ELR (cell line): ENCODE data around the gene TRAK1.
A peak's percentile ranks its signal among the peaks of the same experiment; 100 is the strongest.

ENCODE experiments used
- DNase-seq: peaks from one replicate; pipeline ENCODE4 v3.0.0-alpha.2; 2015; ENCODE audit warnings: low read depth

TRAK1 gene

DNA sequence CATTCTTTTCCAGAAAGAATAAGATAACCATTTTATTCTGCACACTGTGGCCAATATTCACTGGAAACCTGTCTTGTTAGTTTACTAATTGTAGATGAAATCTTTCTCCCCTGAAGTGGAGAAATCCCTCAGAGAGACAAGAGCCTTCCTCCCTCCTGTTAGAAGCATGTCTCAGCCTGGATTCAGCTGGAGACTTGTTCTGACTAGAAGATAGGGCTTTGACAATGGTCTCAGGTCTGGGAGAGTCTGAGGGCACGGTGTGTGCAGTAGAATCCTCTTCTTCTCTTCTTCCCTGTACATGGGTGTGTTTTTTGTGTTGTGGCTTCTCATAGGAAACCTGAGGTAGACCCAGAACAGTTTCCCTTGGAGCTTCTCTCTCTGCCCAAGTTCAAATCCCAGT, 154.9 kb downstream of the TRAK1 start:
- DNase-seq = no peak

DNA sequence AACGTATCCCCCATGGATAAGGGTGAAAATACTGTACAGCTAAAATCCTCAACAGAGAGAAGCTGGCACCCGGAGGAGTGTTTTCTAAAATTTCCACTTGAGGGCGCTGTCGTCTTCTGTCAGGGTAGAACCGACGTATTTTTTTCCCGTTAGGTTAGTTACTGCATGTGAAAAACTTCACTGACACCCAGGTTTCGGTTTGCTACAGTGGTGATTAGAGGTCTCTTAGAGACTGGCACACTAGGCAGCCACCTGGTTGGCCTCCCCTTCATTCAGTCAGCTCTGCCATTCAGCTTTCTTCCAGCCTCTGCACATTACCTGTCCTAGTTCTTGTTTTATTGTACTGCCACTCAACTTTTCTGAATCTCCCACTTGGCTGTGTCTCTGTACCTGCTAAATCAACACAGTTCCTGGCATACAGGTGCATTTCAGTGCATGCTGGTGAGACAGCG, 156.4 kb downstream of the TRAK1 start:
- DNase-seq = peak; percentile 72

DNA sequence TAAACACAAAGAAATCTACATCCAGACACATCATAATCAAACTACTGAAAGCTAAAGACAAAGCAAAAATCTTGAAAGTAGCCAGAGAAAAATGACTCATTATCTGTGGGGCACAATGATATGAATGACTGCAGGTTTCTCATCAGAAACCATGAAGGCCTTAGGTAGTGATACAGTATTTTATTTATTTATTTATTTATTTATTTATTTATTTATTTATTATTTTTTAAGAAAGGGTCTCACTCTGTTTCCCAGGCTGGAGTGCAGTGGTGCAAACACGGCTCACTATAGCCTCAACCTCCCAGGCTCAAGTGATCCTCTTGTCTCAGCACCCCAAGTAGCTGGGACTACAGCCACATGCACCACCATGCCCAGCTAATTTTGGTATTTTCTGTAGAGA, 159.6 kb downstream of the TRAK1 start:
- DNase-seq = no peak

DNA sequence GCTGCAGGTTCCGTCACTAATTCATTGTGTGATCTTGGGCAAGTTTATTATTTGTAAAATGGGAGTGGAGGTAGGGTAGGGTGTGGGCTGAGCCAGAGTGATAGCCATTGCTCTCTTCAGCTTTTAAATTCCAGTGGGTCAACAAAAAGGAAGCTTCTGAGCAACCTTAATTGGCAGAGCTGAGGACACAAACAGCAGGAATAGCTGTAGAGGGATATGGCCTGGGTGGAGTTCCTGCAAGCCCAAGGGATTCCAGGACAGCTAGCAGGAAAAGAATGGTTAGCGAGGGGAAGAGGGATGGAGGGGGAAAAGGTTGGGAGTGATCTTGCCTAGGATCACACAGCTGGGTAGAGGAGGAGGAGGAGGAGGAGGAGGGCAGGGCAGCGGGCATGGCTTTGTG, 163.4 kb downstream of the TRAK1 start:
- no peak for DNase-seq

DNA sequence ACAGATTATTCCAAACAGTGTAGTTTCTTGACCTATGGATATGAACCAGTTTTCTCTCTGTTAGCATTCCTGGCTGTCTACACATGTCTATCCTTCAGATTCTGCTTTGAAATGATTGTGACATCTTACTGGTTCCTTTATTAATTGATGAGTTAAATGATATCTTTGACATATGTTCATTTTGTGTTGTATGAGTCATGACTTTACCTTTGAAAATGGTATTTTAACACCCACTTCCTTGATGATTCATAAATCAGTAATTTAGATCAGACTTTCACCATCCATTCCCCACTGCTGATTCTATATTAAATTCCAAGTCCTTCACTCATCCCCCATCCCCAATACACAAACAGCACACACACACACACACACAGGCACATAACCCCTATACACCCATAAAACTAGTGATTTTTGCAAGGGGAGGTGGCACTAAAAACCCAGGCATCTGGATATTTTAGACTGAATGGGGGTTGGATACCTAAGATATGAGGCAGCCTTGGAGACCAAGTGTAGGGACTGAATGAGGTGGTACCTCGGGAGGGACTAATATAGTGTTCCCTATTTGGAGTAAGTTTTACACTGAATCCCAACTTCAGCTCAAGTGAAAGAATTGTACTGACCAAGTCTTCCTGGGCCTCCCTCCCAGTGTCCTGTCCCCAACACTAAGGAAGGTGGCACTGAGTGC, 165.1 kb downstream of the TRAK1 start:
- peak; percentile 89 for DNase-seq

DNA sequence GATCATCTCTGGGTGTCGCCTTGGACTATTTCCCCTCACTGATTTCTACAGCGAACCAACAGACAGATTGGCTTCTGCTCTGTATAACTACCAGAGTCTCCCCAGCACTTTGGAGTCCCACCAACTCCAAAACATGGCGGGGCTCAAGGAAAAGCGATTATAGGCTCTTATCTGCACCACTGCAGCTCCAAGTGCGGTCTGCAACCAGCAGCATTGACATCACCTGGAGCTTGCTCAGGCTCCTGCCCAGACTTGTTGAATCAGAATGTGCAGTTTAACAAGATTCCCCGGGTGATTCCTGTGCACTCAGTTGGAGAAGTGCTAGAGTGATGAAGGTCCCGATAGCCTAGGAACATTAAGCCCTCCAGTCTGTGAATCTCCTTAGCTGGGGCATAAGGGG, 165.8 kb downstream of the TRAK1 start:
- no peak for DNase-seq

DNA sequence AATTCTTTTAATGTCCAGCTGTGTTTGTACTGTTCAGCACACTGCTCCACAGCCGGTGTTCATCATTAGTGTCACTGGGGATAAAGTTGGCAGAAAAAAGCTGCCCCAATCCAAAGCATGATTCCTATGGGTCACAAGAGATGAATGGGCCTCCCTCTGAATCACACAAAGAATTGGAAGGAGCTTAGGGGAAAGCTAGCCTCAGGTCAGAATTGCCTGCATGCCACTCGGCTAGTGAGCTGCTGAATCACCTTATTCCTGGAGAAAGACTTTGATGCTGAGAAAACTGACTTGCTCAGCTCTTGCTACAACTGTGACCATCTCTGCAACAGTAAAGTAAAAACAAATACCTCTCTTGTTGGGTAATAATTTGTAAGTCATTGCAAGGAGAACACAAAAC, 171.4 kb downstream of the TRAK1 start:
- peak; percentile 91 for DNase-seq

DNA sequence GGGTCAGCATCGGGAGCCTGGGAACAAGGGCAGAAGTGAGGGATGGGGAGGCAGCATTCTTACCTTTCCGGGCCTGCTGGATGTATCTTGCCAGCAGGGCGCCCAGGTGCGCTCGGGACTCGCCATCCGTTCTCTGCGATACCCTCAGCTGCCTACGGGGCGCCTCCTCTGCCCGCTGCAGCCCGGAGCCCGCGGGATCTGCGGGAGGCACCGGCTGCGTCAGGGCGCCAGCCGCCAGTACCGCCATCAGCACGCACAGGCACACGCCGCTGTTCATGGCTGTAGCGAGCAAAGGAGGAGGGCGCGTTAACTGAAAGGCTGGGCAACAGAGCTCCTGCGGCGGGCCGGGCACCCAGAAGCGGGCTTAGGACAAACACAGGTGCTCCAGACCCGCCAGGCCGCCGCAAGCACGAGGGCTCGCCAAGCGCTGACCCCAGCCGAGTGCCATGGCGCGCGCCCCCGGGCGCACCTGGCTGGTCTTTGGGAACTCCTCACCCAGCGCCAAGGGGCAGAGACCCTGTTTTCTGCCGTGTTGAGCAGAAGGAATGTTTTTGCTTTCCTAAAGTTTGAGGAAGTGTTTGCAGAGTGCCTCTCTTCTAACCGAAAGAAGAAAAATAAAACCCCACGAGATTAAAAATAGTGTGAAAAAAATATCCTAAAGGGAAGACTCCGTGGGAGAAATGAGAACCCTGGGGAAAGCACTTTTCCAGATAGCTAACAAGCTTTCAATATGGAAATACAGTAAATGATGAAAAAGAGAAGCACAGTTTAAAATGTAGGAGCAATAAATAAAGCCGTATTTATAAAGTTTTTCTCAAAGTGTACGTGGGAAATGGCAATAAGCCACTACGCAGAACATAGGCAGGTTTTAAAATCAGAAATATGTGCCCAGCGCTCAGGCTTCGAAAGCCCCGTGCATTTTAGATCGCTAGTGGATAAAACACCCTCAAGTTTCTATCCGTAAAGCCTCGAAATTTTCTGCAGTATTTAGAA, 172.5 kb downstream of the TRAK1 start:
- DNase-seq = no peak

DNA sequence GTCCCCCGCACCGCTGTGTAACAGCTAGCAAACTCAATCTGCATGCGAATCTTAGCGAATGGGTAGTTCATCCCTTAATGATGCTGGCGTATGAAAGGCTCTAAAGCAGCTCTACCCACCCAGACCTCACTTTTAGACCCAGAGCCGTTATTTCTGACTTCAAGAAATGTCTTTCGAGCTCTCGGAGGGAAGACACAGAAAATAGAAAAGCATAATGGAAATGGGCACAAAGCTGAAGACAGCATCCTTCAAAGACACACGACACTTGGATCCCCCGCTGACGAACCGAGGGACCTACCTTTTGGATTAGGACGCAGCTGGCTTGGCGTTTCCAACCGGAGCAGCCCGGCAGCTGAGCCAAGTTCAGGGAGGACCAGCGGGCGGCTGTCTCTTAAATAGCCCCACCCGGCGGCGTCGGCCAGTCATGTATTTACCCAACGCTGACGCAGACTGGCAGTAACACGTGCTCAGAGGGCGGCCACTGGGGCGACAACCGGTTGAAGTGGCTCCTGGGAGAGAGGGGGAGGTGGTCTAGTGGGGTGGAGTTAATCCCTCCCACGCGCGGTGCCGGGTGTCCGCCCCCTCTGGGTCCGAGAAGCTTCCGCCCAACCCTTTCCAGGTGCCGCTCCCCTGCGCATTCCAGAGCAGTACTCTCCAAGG, 173.4 kb downstream of the TRAK1 start:
- DNase-seq = peak; percentile 28

DNA sequence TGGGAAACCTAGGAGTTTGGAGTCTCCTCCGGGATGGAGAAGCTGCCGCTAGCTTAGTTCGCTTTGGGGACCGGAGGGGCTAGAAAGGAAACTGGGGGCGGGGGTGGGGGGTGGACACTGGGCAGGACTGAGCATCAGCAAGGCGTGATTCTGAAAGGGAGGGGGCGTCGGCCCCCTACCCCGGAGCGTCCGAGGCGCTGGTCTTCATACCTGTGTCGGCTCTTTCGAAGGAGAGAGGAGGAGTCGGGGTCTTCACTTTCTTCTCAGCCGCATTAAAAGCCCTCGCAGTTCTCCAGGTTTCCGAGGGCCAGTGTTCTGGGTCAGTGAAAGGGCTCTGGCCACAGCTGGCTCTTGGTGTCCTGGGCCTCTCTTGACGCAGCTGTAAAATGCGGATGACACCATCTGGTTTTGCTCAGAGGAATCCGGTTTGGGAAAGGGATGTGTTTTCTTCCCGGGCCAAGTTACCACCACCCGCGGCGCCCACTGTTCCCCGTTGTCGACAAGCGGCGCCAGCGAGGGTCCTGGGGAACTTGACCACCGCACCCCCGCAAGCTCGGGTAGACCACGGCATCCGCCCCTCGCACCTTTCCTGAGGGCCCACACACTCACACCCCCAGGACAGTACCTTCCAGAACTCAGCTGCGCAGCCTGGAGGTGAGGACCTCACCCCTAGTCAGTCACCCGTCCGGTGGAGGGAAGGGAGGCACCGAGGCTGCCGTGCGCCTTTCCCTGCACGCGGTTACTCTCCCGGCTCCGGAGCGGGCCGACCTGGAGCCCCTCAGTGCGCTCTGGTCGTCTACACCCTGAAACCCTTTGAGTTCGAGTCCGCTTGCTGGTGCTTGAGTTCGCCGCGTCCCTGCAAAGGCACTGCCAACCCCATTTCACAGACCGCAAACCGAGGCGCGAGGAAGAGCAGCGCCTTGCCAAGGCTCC, 174.2 kb downstream of the TRAK1 start:
- DNase-seq = no peak

DNA sequence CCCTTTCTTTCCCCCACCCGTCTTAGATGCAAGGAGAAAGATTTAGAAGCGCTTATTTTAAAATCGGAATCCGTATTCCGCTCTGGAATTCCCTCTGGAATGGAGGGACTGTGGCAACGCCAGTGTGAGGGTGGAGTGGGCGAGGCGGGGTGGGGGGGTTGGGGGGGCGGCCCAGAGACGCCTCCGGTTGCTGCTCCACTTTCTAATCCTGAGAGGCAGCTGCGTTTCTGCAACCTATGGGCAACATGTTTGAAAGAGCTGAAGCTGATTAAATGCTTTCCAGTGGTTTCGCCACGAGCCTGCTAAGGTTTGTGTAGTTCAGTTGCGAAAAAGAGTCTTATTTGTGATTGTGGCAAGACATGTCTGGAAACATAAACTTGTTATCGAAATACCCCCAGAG, 174.9 kb downstream of the TRAK1 start, which contains the start of gene CCK:
TSS of gene CCK (minus strand) at position 101 of the 400 bp plus-strand sequence. CDS start 2,555 bp downstream, outside the sequence.
- DNase-seq = no peak

DNA sequence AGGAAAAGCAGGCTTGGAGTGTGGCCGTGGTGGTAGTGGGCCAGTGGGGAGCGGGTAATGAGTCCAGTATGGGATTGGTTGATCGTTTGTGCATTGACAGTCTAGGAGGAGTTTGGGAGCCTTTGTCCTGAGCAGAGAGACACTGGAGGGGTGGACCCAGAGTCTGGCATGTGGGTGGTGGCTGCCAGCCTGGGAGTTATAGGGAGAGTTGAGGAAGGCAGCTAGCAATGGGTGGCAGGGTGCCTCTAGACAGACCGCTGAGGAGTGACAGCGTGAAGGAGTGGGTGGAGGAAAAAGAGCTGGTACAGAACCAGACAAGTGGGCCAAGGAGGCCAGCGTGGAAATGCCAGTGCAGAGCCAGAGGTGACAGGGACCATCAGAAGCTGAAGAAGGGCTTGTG, 176.7 kb downstream of the TRAK1 start:
- DNase-seq = no peak

DNA sequence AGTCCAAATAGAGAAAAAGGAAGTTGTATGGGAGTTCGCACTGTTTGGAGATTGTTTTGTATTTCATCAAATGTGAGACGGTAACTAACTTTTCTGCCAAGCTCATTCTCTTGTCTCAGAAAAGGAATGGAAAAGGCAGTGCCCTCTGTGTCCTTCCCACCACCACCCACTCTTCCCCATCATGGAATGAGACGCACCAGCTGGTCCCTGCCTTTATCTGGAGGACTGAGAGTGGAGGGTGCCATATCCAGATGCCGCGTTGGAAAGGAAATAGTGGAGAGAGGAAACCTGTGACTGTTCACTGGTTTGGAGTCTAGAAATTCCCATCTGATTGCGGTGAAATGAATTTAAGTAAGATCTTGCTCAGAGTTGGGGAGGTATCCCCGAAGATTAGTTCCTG, 178.5 kb downstream of the TRAK1 start:
- DNase-seq = no peak

DNA sequence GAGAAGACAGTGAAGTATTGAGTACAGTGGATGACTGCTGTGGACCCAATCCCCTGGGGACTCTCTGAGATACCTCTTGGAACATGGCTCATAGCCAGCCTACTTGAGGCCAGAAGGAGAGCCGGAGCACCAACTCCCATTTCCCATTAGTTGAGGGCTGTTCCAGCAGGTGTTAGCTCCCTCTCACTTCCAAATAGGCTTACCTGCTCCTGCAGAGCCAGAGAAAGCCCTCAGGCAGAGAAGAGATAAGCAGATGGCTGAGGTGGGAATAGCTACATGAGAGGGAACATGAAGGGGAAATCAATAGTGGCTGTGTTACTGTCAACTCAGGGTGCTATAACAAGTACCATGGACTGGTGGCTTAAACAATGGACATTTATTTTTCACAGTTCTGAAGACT, 179.4 kb downstream of the TRAK1 start:
- DNase-seq = no peak

DNA sequence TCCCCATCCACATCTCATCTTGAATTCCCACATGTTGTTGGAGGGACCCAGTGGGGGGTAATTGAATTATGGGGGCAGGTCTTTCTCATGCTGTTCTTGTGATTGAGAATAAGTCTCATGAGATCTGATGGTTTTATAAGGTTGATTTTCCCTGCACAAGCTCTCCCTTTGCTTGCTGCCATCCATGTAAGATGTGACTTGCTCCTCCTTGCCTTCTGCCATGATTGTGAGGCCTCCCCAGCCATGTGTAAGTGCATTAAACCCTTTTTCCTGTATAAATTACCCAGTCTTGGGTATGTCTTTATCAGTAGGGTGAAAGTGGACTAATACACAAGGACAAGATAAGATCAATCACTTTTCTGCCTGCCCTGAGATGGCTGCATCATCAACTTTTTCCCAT, 180.6 kb downstream of the TRAK1 start:
- no peak for DNase-seq

DNA sequence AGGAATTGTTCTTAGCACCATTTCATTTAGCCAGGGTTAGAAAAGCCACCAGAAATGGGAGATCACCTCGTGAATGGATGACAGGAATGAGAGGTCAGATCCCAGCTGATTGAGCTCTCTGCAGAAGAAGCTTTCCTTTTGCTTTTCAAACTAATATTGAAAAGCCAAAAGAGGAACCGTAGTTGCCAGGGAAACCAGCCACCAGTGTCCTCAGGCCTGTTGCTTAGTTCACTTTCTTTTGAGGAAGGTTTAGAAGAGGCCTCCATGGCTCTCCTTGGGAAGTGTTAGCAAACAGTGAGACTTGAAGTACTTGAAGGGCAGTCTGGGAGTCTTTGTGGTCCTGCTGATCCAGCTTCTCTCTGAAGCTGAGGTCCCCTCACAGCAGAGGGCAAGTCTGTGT, 182.2 kb downstream of the TRAK1 start:
- no peak for DNase-seq

DNA sequence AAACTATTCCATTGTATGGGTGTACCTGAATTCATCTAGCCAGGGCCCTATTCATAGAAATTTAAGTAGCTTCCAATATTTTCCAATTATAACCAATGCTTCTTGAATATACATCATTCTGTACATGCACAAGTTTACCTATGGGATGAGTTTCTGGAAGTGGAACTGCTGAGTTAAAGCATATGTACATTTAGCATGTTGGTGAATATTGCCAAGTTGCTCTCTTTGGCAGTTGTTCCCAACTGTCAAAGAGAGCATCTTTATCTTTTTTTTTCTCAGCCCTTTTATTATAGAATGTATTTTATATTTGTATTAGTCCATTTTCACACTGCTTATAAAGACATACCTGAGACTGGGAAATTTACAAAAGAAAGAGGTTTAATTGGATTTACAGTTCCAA, 183.1 kb downstream of the TRAK1 start:
- DNase-seq = no peak

DNA sequence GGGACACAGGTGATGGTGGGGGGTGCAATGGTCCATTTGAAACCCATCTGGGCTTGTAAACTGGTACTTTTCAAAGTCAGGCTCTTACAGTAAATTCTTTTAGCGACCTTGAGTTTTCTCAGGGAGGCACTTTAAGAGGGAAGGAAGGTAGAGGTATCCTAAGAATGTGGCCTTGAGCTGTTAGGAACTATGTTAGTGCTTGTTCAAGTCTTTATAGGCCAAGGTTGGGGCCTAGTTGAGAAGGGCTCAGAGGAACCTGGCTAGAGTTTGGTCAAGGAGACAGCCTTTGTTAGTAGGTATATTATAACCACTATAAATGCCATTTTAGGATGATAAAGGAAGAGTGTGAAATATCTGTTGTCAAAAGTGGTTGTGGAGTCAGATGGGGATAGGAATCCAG, 184.1 kb downstream of the TRAK1 start:
- no peak for DNase-seq
